GM21723 (cell line): ENCODE data around the gene CTNNA3.
A peak's percentile ranks its signal among the peaks of the same experiment; 100 is the strongest.

Experiments used
- ATAC-seq: cut with Tn5 transposase; IDR thresholded peaks from one replicate; pipeline ENCODE4 v1.9.1; 2021; ENCODE audit warnings: mild to moderate bottlenecking, moderate library complexity; ENCODE audit not compliant: unreplicated experiment

Gene CTNNA3

DNA sequence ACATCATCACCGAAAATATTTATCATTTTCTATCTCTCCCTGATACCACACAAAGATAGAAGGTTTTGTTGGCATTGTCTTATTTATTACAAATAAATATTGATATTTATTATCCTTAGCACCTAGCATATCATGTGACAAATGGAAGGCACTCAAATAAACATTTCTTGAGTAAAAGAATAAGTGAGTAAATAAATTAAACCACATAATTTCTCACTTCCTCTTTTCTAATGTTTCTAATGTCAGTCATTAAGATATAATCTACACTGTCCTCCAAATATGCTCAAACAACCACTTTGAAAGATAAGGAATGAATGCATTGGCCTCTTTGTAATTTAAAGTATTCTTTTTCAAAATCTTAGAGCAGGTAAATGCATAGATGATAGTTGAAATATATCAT, 1797.9 kb downstream of the CTNNA3 start:
- ATAC-seq, result no peak

DNA sequence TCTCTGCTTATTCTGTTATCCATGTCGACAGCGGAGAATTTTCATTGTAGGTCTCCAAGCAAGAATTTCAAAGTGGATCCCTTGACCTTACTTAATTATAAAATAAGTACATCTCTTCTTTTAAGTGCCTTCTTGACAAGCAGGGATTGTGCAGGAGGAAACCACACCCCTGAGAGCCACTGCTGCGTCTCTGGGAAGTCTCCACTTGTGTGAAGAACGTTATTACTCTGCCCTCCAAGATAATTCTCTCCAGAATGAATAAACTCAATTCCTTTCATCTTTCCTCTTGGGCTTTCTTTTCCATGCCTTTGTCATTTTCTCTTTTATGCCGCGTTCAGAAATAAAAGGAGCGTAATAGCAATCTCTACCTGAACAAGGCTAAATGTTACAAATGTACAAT, 1801.0 kb downstream of the CTNNA3 start:
- ATAC-seq, result no peak

DNA sequence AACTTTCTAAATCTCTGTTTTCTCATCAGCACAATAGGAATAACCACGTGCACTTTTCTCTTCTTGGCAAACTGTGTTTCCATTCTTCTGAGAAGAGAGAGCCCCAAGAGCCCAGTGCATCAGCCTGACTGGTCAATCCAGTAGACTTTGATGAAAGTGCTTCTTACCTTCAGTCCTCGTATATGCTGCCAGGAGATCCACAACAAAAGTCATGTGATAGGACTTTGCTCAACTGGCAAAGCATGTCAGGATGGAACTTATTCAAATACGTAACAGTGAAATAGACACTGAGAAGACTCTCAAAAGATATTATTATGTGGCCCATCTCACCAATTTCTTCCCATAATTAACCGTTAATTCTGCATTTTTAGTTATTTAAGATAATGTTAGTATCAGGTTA, 1801.6 kb downstream of the CTNNA3 start:
- no peak for ATAC-seq

DNA sequence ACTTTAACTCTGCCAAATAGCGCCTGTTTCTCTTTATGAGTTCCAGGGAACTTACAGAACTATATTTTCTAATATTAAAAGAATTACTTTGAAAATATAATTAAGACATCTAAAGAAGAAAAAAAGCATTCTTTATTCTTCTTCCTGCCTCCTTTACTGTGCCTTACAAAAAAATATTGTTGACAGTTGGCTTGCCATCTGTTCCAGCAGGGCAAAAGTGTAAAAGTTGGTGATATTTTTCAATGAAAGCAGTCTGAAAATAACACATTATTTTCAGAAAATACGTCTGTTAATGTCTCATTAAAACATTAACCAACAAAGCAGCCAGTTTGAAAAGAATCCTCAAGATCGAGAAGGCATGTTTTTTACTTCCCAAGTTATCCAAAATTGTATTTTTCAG, 1802.3 kb downstream of the CTNNA3 start:
- no peak for ATAC-seq

DNA sequence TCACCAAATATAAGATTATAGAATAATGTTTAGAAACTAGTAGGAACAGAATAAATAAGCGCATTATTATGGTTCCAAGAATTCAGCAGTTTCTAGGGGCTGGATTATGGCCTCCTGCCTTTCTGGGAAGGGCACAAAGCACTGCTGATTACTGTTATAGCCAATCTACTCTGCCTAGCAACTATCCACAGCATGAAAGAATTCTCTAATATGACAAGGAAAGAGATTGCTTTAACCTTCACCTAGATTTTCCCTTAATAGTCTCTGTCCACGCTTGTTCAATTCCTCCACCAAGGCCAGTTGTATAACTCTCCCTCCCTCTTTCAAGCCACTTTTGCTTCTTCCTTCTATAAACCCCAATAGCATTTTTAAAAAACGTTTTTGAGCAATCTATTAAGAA, 1803.7 kb downstream of the CTNNA3 start:
- ATAC-seq, result no peak

DNA sequence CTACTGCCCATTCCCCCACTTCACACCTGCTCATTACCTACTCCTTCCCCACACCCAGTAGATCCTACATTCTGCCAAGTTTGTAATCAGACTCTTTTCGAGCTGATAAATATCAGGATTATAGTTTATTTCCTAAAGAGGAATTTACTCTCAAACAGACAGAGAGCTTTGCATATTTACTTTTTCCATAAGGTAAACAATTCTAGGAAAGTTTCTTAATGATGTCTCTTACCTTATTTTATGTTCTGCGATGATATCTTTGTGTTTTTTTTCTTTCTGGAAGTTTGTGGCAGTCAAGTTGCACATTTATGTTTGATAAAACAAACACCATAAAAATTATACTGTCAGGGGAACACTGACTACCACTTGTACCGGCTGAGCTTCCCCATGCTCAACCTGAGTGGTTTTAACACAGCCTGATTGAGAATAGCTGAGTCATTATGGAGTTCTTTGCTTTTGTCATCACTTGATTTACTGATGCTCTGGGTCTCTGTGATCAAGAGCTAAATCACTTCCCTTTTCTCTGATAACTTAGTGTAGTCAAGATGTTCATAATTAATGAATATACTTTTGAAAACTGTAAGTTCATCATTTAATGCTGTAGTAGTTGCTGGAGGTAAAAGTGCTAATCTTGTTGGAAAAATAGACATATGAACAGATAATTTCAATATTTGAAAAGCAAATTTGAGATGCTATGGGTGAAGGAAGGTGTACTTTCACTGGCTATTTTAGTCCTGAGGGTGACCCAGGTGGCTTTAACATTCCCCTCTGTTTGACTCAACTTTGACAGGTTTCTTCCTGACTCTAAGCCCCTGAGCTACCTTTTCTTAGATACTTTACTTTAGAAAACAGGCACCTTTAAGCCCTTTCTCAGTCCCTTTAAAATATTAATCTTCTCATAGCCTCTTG, 1804.7 kb downstream of the CTNNA3 start:
- peak; percentile 71 for ATAC-seq

DNA sequence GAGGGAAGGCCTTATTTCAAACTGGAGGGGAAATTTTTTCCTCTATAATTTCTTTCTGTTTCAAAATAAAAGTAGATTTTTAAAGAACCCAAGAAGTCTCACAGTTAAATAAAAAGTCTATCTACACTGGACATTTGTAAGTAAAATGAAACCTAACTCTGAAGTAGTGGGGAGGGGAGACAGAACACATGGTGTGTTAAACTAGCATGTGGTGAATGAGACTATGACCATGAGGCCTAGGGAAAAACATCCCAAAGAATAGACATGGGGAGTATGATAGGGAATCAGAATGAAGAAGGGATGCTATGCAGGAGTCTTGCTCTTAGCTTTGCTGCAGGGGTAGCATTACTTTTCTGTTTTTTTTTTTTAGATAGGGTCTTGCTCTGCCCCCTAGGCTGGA, 1831.5 kb downstream of the CTNNA3 start:
- no peak for ATAC-seq

DNA sequence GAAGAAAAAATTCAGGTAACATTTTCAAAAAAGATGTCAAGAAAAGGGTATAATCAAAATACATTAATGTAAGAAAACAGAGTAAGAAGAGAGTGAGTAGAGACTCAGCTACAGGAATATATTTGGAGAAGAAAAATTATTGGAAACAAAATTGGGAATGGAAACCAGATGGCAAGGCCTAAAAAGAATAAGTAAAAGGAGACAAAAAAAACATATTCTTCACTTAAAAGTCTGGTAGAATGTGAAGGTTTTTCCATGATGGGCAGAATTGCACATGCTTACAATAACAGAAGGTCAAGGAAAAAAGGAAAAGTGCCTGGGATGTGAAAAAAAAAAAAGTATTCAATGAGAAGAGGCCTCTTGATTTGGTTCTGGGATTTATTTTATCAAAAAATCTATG, 1832.0 kb downstream of the CTNNA3 start:
- no peak for ATAC-seq
